ENCODE results near the gene CALCB. TPM values are rescaled to one million over a fixed set of nuclear protein-coding genes. Genes with fewer than 3 reads are reported as not detected.
"Not testable (repeated sequence)": the region's sequence is repeated elsewhere in the genome, so short reads cannot be mapped to it uniquely, and the experiment has no call there.

Gene CALCB
- total RNA-seq, 2 experiments from 2014 or later: 1.1 to 1.5 TPM

DNA sequence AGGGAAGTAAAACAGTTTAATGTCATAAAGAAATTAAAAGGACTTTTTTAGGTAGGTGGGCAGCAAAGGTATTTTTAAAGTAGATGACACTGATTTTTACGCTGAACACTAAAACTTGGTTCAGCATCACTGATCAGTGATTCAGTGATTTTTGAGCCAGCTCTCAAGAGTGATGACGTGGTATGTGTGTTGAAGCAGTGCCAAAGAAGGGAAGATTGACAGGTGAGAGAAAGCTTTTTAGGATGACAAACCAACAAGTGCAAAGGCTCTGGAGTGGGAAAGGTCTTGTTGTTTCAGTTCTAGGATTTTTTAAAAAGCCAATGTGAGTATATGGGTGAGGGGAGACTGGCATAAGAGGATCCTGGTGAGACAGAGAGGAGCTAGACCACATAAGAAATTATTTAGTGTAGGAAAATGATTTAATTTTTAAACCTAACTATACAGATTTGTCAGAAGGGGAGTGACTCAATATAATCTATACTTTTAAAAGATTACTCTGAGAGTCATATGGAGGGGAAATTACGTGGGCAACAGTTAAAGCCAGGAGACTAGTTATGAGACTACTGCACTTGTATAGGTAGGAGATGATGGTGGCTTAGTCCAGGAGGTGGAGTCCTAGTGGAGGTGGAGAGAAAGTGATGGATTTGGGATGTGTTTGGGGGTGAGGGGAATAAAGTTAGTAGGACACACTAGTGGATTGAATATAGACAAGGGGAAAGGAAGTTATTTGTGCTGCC lies 17.6 kb upstream of the CALCB start:
- peaks cover 2% of the 10 kb centered on the region for H3K27me3 Mint-ChIP-seq
- DNase-seq: no peak
- no peak overlapping the region for H3K4me3 Mint-ChIP-seq
- H3K27ac Mint-ChIP-seq: no peak overlapping the region
- no peaks in the 10 kb centered on the region for H3K9me3 Mint-ChIP-seq
- ChIA-PET POLR2A (no interaction called here), CTCF (no interaction called here)
- H3K4me1 Mint-ChIP-seq: peaks cover 3% of the 10 kb centered on the region
- H3K36me3 Mint-ChIP-seq (ENCODE audit: low read depth): no peaks in the 10 kb centered on the region

DNA sequence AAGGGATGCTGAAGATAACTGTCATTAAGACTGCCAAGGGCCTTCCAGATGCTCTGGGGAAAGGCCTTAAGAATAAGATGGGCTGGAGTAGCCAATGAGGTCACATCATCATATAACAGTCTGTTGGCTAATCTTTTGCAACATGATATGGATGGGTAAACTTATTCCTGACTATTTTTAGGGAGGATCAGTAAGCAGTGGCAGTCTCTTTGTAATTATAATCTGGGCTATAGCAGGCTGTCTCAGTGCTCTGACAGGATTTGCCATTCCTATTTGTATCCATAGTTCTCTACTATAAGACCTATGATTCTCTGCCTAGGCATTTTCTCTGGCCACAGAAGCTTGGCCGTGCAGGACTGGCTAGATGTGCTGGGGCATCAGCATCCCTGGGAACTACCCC lies 16.1 kb upstream of the CALCB start:
- H3K27me3 Mint-ChIP-seq: peaks cover 7% of the 10 kb centered on the region
- peaks cover 3% of the 10 kb centered on the region for H3K4me1 Mint-ChIP-seq
- H3K27ac Mint-ChIP-seq: no peak overlapping the region
- no peaks in the 10 kb centered on the region for H3K9me3 Mint-ChIP-seq
- H3K4me3 Mint-ChIP-seq: no peak overlapping the region
- ChIA-PET POLR2A (no interaction called here), CTCF (interaction anchor here (2.7 kb wide), 1 partner anchor 17 kb away, joined by 9 read pairs; no protein-coding TSS in a partner anchor)
- no peaks in the 10 kb centered on the region for H3K36me3 Mint-ChIP-seq (ENCODE audit: low read depth)
- no peak for DNase-seq

DNA sequence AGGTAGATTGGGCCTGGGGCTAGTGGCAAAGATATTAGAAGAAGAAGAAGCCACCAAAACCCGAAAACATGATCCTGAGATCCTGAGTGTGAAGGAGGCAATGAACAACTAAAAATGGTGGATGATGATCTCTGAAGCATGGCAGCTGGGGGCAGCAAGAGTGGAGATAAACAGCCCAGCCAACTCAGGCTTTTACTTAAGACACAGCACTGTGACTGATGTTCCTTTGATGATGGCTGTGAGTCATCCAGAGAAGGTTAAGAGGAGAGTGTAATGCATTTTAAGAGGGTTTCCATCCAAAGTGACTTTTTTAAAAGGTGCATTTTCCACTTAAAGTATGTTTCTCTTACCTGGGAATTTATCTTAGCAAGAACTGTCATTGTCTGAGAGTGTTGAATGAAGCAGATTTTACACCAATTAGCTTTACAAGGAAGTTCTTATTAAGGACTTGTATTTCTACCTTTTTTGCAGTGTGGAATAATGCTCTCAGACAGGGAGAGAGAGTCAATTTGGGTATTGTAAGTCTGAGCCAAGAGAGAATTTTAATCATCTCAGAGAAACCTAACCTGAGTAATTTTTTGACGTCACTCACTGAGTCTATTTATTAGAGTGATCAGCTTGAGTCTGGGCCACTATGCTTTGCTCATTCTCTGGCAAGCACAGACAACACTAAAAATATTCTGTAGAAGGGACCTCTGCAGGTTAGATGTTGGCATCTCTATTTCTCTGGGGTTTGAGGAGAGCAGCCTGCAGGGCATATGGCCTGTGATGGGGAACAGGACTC lies 14.1 kb upstream of the CALCB start:
- H3K4me1 Mint-ChIP-seq: no peaks in the 10 kb centered on the region
- H3K27me3 Mint-ChIP-seq: peaks cover 10% of the 10 kb centered on the region
- CTCF ChIA-PET: interaction anchor here (2.0 to 2.7 kb wide), 2 partner anchors 15 to 151 kb away, joined by 5 to 9 read pairs; no protein-coding TSS in a partner anchor
- no peak overlapping the region for H3K27ac Mint-ChIP-seq
- no peak for DNase-seq
- POLR2A ChIA-PET: interaction anchor here (0.6 kb wide), 1 partner anchor 797 kb away, joined by 3 read pairs; no protein-coding TSS in a partner anchor
- no peak overlapping the region for H3K4me3 Mint-ChIP-seq
- no peaks in the 10 kb centered on the region for H3K9me3 Mint-ChIP-seq
- H3K36me3 Mint-ChIP-seq (ENCODE audit: low read depth): no peaks in the 10 kb centered on the region

DNA sequence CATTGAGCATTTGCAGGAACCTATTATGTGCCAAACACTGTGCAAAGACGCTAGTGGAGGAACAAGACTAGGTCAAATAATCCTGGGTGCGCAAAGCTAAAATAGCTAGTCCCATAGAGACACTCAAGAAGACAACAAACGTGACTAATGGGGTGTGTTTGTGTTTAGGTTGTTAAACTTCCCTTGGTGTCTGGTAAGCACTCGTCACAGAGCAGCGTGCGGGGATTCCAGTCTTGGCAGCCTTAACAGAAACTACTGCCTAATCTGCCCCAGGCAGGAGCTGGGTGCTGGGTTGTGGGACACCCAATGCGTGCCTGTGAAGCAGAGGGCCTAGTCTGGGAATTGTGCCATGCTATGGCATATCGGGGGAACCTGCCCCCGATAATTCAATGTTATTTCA lies 10.8 kb upstream of the CALCB start:
- CTCF ChIA-PET: interaction anchor here (2.3 kb wide), 1 partner anchor 12 kb away, joined by 7 read pairs; no protein-coding TSS in a partner anchor
- H3K4me3 Mint-ChIP-seq: no peak overlapping the region
- peaks cover 19% of the 10 kb centered on the region for H3K27me3 Mint-ChIP-seq
- H3K36me3 Mint-ChIP-seq (ENCODE audit: low read depth): no peaks in the 10 kb centered on the region
- H3K9me3 Mint-ChIP-seq: no peaks in the 10 kb centered on the region
- POLR2A ChIA-PET: no interaction called here
- no peaks in the 10 kb centered on the region for H3K4me1 Mint-ChIP-seq
- no peak overlapping the region for H3K27ac Mint-ChIP-seq
- DNase-seq: no peak

DNA sequence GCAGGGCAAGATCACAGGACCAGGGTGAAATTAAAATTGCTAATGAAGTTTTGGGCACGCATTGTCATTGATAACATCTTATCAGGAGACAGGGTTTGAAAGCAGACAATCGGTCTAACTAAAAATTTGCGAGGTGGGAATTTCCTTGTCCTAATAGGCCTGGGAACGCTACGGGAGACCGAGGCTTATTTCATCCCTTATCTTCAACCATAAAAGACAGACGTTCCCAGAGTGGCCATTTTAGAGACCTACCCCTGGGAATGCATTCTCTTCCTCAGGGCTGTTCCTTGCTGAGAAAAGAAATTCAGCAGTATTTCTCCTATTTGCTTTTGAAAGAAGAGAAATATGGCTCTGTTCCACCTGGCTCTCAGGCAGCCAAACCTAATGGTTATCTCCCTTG lies 3.6 kb upstream of the CALCB start:
- H3K36me3 Mint-ChIP-seq (ENCODE audit: low read depth); H3K4me3 Mint-ChIP-seq; H3K27ac Mint-ChIP-seq; DNase-seq; POLR2A ChIA-PET; H3K9me3 Mint-ChIP-seq: not testable (repeated sequence)
- Mint-ChIP-seq H3K27me3 (peaks cover 22% of the 10 kb centered on the region), H3K4me1 (peaks cover 16% of the 10 kb centered on the region)
- CTCF ChIA-PET: interaction anchor here (1.6 kb wide), 1 partner anchor 162 kb away, joined by 5 read pairs; no protein-coding TSS in a partner anchor

DNA sequence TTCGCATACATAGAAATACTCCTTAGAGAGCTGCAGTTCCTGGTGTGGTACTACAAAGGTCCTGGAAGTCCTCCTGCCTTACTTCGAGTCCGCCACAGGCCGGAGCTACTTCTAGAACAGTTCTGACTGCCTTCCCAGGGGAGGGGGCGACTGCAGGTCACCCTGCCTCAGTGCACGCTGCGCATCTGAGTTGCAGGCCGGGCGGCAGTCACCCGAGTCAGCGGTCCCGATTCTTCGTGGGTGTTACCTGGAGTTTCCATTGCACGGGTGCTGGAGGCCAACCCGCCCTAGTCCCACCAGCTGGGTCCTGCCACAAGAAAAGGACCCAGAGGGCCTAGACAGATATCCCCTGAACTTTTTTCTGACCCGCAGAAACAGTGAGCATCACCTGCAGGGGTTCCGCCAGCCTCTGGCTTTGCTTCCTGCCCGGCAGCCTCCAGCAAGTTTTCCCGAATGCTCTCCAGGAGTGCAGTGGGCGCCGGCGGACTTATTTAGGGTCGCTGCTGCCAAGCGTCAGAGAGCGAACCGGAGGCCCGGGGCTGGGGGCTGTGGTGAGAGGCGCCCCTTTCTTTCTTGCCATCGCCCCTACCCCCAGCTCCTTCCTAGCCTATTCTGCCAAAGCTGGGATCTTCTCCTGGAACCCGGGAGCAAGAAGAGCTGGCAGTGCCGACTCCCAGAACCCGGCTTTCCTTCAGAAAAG lies 1.7 kb upstream of the CALCB start:
- H3K9me3 Mint-ChIP-seq: peaks cover 4% of the 10 kb centered on the region
- H3K4me3 Mint-ChIP-seq: no peak overlapping the region
- no peaks in the 10 kb centered on the region for H3K36me3 Mint-ChIP-seq (ENCODE audit: low read depth)
- POLR2A ChIA-PET: no interaction called here
- DNase-seq: no peak
- peaks cover 21% of the 10 kb centered on the region for H3K27me3 Mint-ChIP-seq
- peaks cover 19% of the 10 kb centered on the region for H3K4me1 Mint-ChIP-seq
- no peak overlapping the region for H3K27ac Mint-ChIP-seq
- CTCF ChIA-PET: interaction anchor here (1.6 kb wide), 1 partner anchor 163 kb away, joined by 5 read pairs; no protein-coding TSS in a partner anchor

DNA sequence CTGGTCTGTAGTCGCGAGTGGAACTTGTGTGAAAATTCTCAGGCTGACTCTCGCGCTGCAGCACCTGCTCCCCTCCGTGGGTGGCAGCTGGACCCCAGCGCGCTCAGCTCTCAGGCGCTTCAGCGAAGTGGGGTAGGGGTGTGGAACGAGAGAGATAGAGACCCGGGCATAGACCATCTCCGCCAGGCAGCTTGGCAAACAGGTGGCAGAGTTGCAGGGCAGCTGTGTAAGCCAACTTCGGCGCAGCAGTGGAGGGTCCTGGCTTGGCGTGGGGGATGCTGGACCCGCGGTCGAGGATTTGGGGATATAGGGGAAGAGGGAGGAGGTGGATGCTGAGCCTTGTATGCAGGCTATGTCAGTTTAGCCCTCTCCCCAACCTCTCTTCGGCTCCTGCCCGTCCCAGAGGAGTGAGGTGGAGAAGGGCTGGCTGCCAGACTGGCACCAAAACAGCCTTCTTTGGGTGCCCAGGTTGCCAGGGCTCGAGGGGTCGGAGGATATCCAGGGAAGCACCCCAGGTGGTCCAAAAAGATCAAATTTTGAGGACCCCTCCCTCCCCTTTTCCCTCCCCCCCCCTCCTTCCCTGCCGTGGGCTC lies 746 bp upstream of the CALCB start:
- Mint-ChIP-seq H3K36me3 (ENCODE audit: low read depth) (no peaks in the 10 kb centered on the region), H3K9me3 (peaks cover 4% of the 10 kb centered on the region), H3K4me3 (no peak overlapping the region), H3K27ac (no peak overlapping the region), H3K4me1 (peaks cover 19% of the 10 kb centered on the region), H3K27me3 (peaks cover 21% of the 10 kb centered on the region)
- CTCF ChIA-PET: interaction anchor here (2.9 to 3.4 kb wide), 2 partner anchors 66 to 98 kb away, joined by 26 to 31 read pairs; no protein-coding TSS in a partner anchor
- POLR2A ChIA-PET: interaction anchor here (1.4 kb wide), 1 partner anchor 165 kb away, joined by 4 read pairs; no protein-coding TSS in a partner anchor
- DNase-seq: no peak

DNA sequence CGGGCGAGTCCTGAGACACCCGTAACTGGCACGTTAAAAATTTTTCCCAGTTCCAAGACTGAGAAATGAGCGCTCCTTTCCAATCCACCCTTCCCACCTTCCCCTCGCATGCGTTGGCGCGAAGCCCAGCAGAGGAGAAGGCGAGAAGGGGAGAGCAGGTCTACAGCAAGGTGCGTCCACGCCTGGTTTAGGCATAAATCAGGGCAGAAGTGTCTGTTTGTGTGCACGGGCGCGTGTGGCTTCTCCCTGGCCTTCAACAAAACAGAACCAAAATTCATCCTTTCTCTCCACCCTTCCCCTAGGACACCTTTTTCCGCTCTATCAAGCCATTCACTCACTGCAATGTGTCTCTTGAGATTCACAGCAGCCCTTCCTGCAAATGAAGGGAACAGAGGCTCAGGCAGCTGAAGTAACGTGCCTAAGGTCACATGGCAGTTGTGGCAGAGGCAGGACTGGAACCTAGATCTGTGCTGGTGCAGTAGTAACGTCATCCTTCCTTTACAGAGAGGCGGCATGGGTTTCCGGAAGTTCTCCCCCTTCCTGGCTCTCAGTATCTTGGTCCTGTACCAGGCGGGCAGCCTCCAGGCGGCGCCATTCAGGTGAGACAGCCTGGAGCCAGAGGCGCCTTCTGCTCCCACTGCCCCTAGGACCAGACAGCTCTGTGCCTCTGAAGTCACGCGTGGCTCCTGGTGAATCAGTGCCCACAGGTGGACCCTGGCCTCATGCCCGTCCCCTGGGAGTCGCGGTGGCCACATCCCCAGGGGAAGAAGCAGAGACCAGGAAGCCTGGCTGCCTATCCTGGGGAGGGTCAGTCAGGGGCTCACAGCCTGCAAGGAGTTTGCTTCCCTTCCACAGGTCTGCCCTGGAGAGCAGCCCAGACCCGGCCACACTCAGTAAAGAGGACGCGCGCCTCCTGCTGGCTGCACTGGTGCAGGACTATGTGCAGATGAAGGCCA lies 1.1 kb downstream of the CALCB start:
- CTCF ChIA-PET: interaction anchor here (0.7 to 5.4 kb wide), 27 partner anchors 9 to 284 kb away, joined by 3 to 135 read pairs (median 5); partner anchors contain the start of genes CYP2R1 and INSC
- Mint-ChIP-seq H3K4me1 (peaks cover 19% of the 10 kb centered on the region), H3K9me3 (peaks cover 4% of the 10 kb centered on the region), H3K4me3 (peak overlapping the region; percentile 63), H3K27ac (peak overlapping the region; percentile 12), H3K36me3 (ENCODE audit: low read depth) (no peaks in the 10 kb centered on the region), H3K27me3 (peaks cover 23% of the 10 kb centered on the region)
- POLR2A ChIA-PET: interaction anchor here (0.9 to 1.2 kb wide), 2 partner anchors 165 to 166 kb away, joined by 3 read pairs; no protein-coding TSS in a partner anchor
- DNase-seq: peak; percentile 87

DNA sequence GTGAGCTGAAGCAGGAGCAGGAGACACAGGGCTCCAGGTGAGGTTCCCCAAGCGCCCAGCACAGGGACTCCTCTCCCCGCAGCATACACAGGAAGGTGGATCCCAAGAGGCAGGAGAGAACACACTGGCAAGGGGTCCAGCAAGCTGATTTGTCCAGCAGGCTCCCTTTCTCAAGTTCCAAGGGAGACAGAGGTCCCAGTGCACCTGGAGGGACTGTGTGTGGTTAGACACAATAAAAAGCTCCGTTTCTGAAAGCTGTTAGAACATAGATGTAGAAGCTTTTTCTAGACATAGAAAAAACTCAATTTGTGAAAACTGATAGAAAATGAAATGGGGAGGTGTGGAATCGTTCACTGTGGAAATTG lies 1.8 kb downstream of the CALCB start:
- Mint-ChIP-seq H3K27me3 (peaks cover 26% of the 10 kb centered on the region), H3K9me3 (peaks cover under 1% of the 10 kb centered on the region), H3K4me3 (peak overlapping the region; percentile 63), H3K36me3 (ENCODE audit: low read depth) (no peaks in the 10 kb centered on the region), H3K4me1 (peaks cover 19% of the 10 kb centered on the region), H3K27ac (no peak overlapping the region)
- DNase-seq: no peak
- ChIA-PET POLR2A (interaction anchor here (1.2 kb wide), 1 partner anchor 165 kb away, joined by 3 read pairs; no protein-coding TSS in a partner anchor), CTCF (interaction anchor here (0.7 to 5.4 kb wide), 25 partner anchors 10 to 285 kb away, joined by 3 to 135 read pairs (median 5); partner anchors contain the start of genes CYP2R1 and INSC)

DNA sequence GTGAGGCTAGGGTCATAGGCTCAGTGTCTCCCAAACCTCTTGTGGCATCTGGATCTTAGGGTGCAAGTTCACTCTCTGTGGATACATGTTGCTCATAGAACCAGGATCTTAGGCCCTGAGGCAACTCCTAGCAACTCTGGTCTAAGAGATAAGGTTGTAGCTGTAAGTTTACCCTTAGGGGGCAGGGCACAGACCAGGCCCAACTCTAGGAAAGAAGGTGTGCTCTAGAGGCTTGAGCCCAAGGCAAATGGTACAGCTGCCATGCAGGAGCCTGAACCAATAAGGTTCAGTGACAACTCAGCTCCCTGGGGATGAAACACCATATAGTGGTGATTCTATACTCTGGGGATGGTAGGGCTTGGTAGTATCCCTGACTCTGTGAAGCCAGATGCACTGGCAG lies 17.8 kb downstream of the CALCB start:
- no peak overlapping the region for H3K27ac Mint-ChIP-seq
- peaks cover 21% of the 10 kb centered on the region for H3K27me3 Mint-ChIP-seq
- H3K9me3 Mint-ChIP-seq: no peaks in the 10 kb centered on the region
- H3K36me3 Mint-ChIP-seq (ENCODE audit: low read depth): no peaks in the 10 kb centered on the region
- DNase-seq: no peak
- ChIA-PET POLR2A (interaction anchor here (0.8 kb wide), 1 partner anchor 10 kb away, joined by 3 read pairs; no protein-coding TSS in a partner anchor), CTCF (interaction anchor here (2.0 to 7.1 kb wide), 2 partner anchors 10 to 17 kb away, joined by 9 to 32 read pairs; no protein-coding TSS in a partner anchor)
- H3K4me1 Mint-ChIP-seq: peaks cover 3% of the 10 kb centered on the region
- no peak overlapping the region for H3K4me3 Mint-ChIP-seq

DNA sequence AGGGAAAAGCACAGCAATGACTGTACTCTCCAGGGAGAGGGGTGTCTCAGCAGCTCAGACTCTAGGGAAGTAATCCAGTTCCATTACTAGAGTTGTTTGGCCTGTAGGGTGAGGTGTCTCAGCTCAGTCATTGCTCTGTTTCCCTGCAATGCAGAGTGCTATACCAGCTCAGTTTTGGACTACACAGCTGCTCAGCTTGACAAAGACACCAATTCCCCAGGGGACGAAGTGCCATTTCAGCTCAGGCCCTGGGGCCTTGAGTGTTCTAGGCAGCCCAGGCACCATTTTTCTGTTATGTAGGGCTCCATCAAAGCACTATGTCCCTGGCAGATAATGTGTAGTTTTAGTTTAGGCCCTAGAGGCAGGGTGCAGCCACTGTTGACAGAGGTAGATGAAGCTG lies 18.2 kb downstream of the CALCB start:
- CTCF ChIA-PET: interaction anchor here (0.9 to 7.1 kb wide), 3 partner anchors 9 to 17 kb away, joined by 3 to 32 read pairs (median 9); no protein-coding TSS in a partner anchor
- H3K27me3 Mint-ChIP-seq: peaks cover 18% of the 10 kb centered on the region
- POLR2A ChIA-PET: interaction anchor here (0.8 kb wide), 1 partner anchor 9 kb away, joined by 3 read pairs; no protein-coding TSS in a partner anchor
- no peak overlapping the region for H3K27ac Mint-ChIP-seq
- no peak for DNase-seq
- no peak overlapping the region for H3K4me3 Mint-ChIP-seq
- no peaks in the 10 kb centered on the region for H3K36me3 Mint-ChIP-seq (ENCODE audit: low read depth)
- H3K4me1 Mint-ChIP-seq: peaks cover 3% of the 10 kb centered on the region
- no peaks in the 10 kb centered on the region for H3K9me3 Mint-ChIP-seq
